GM21717 (cell line): ENCODE results near the gene LRRC8B.
"Not testable (repeated sequence)": the region's sequence is repeated elsewhere in the genome, so short reads cannot be mapped to it uniquely, and the experiment has no call there.

Source experiments
- ATAC-seq: cut with Tn5 transposase; IDR thresholded peaks from one replicate; pipeline ENCODE4 v1.9.1; 2021; ENCODE audit warnings: mild to moderate bottlenecking, moderate library complexity; ENCODE audit not compliant: unreplicated experiment

LRRC8B gene

DNA sequence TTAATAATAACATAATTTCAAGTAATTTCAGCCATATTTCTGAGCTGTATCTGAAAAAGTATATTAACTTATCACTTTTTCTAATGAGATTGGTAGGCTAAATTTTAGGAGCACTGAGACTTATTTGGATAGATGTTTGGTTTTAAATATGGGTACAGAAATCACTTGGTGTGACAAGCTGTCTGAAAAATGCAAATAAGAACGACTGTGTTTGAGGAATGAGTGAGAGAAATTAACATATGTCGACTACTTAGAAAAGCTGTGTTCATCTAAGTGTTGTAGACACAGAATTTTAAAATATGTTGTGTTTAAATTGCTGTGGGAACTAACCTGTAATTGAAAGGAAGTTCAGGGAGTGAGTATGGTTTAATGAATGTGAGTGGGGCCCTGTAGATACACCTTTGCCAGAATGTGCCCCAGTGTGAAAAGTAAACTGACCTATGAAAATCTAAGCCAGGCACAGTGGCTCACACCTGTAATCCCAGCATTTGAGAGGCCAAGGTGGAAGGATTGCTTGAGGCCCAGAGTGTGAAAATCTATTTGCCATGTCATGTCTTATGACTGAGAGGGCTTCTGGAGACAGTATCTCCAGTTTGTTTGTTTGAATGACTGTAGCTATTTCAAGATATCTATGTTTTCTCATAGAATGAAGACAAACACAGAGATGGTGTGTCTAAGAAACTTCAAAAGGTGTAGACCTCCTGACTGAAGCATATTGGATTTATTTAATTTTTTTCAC, 54.5 kb downstream of the LRRC8B start:
- no peak for ATAC-seq

DNA sequence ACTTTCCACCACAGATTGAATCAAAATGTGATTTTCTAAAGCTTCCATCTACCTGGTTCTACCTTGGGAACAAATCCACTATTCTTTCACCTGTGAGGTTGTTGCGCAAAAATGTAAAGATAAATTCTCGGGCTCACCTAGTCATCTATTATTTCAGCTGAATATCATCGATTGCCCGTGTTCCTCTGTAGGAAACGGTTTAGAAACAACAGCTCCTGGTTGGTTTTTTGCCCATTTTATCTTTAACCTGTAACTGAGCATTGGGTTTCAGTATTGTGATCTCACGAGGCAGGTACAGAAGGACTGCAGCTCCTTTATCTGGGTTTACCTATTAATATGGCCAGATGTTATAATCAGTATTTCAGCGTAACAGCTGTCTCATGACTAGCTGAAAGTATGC, 55.4 kb downstream of the LRRC8B start:
- no peak for ATAC-seq

DNA sequence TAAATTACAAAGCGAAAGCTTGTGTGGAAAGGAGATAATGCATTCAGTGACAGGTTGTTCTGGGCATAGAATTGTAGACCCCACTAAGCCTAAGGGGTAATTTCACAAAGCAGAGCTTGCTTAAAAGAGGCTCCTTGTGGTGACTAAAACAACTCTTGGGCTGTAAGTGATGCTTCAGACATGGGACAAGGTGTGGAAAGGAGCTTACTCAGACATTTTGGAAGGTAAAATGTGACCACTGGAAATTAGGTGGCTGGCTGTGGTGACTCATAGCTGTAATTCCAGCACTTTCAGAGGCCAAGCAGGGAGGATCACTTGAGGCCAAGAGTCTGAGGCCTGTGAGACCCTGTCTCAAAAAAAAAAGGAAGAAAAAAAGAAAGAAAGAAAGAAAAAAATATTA, 57.2 kb downstream of the LRRC8B start:
- no peak for ATAC-seq

DNA sequence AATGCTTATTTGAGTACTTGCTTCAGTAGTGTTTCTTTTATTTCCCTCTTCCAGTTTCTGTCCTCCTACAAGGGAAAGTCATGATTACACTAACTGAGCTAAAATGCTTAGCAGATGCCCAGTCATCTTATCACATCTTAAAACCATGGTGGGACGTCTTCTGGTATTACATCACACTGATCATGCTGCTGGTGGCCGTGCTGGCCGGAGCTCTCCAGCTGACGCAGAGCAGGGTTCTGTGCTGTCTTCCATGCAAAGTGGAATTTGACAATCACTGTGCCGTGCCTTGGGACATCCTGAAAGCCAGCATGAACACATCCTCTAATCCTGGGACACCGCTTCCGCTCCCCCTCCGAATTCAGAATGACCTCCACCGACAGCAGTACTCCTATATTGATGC, 57.9 kb downstream of the LRRC8B start:
- no peak for ATAC-seq

DNA sequence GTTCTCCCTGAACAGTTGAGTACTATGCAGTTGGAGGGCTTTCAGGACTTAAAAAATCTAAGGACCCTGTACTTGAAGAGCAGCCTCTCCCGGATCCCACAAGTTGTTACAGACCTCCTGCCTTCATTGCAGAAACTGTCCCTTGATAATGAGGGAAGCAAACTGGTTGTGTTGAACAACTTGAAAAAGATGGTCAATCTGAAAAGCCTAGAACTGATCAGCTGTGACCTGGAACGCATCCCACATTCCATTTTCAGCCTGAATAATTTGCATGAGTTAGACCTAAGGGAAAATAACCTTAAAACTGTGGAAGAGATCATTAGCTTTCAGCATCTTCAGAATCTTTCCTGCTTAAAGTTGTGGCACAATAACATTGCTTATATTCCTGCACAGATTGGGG, 59.6 kb downstream of the LRRC8B start:
- ATAC-seq: no peak

DNA sequence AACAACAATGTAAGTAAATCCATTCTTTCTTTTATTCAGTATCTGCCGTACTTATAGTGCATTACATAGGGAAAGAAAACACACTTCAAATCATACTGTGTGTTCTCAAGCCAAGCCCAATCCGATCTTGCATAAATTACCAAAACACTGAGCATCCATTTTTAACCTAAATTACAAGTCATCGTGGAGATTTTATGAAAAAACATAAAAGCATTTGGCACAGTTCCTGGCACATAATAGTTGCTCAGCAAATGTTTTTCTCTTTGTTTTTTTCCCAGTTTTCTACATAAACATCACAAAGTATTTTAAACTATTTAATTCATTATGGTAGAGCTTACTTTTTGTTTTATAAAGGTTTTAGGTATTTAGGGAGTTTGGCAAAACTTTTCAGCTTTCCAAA, 60.2 kb downstream of the LRRC8B start:
- no peak for ATAC-seq

DNA sequence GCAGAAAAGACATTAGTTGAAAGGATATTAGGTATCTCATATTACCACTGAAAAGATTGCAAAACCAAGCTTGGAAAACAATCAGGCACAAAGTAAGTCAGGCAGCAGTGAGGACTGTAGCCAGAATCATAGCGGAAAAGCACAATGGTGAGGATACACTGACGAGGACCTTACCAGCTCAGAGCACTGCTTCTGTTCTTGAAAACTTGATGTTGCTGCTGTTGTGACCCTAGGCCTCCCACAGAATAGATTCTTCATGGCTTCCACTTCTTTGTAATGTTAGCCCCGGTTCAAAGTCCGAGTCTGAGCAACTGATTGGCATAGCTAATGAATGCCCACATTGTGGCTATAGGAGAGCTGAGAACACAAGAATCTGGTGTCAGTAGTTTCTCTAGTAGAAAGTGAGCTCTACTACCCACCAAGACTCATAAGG, 63.1 kb downstream of the LRRC8B start:
- no peak for ATAC-seq

DNA sequence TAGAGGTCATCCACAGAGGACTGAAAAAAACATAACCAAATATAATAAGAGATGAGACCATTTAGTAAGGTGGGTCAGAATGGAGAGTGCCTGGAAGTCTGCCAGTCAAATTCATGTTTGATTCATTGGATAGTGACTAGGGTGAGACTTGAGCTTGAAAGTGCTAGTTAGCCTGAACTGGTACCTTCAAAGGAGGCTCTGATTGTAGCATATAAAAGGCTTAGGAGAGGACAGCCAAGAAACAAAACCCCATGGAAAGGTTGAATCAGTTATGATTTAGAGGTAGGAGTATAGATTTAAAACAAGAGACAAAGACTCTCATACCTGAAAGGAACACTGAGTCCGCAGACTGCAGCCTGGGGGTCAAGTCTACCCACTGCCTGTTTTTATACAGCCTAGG, 63.9 kb downstream of the LRRC8B start:
- ATAC-seq: no peak

DNA sequence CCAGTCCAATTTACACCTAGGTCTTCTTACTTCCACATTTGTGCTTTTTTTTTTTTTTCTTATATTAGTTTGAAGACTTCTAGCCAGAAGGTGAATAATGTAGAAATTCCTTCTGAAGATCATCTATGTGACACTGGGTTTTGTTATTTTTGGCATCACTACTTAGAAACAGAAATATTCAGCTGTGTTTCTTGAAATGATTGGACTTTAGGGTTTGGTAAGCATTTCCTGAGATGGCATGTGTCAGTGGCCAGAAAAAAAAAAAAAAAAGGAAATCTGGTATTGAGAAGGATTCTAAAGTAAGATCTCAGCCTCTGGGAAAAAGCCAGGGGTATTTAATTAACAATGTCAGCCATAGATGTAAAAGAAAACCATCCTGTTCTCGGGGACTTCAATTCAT, 64.9 kb downstream of the LRRC8B start:
- no peak for ATAC-seq

DNA sequence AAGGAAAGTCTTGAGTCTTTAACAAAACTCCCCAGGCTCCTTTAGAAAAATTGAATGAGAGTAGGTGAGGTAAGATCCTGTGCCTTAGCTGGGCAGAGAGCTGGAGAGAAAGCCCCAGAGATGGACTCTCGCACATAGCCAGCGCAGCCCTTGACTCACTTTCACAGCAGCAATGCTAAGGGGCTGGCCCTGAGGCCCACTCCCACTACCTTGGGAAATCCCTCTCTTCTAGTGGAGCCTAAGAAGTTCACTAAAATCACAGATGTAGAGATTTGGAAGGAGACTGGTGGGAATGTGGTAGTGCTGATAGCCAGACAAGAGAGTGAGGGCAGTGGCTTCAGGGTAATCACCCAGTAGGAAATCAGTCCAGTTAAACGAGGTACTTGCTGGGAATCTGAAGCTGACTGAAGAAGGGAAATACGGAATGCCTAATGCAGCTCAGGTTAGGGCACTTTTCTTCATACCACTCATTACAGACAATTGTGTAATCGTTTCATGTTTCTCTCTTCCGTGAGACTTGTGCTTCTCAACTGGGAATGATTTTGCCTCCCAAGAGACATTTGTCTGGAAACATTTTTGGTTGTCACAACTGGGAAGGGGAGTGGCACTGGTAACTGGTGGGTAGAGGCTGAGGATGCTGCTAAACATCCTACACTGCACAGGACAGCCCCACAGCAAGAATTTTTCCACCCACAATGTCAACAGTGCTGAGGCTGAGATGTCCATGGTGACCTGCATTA, 65.9 kb downstream of the LRRC8B start:
- no peak for ATAC-seq

DNA sequence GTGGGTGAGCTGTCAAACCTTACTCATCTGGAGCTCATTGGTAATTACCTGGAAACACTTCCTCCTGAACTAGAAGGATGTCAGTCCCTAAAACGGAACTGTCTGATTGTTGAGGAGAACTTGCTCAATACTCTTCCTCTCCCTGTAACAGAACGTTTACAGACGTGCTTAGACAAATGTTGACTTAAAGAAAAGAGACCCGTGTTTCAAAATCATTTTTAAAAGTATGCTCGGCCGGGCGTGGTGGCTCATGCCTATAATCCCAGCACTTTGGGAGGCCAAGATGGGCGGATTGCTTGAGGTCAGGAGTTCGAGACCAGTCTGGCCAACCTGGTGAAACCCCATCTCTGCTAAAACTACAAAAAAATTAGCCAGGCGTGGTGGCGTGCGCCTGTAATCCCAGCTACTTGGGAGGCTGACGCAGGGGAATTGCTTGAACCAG, 68.3 kb downstream of the LRRC8B start:
- not testable (repeated sequence) for ATAC-seq

DNA sequence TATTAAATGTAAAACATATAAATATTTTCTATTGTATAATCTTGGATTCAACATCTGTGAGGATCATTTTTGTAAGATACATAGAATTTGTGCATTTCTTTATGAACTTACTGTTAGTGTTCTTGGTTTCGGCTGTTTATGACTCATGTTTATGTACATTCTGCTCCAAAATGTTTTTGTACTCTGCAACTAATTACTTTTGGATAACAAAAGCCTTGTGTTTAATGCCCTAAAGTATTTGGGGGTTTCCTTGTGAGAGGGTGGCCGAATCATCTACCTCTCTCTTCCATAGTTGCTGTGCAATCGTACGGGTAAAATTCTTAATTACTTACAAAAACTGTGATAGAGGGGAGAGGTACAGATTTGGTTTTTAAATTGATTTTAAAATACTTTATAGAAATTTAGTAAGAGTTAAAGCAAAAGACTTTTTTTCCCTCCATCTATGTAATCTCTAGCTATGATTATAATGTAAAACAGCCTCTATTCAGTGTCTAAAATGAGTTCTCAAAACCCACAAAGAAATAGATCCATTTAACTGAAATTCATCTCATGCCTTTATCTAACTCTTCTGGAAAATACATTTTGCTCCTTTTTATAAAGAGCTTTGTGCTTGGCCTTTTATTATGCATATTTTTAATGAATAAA, 69.6 kb downstream of the LRRC8B start:
- no peak for ATAC-seq

DNA sequence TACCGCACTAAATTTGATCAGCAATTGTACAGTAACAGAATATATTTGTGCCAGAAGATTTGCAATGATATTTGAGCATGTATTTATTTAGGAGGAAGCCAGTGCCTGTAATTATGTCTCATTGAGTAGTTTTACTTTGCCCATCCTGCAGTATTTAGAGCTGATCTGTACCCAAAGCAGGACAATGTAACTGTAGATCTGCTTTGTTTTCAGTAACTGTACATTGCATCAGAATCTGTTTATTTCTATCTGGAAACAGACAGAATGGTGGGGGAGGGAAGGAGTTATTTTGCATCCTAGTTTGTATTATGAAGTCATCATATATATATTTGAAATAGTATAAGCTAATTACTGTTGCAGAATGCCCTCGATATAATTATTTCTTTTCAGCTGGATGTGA, 72.1 kb downstream of the LRRC8B start:
- ATAC-seq: no peak

DNA sequence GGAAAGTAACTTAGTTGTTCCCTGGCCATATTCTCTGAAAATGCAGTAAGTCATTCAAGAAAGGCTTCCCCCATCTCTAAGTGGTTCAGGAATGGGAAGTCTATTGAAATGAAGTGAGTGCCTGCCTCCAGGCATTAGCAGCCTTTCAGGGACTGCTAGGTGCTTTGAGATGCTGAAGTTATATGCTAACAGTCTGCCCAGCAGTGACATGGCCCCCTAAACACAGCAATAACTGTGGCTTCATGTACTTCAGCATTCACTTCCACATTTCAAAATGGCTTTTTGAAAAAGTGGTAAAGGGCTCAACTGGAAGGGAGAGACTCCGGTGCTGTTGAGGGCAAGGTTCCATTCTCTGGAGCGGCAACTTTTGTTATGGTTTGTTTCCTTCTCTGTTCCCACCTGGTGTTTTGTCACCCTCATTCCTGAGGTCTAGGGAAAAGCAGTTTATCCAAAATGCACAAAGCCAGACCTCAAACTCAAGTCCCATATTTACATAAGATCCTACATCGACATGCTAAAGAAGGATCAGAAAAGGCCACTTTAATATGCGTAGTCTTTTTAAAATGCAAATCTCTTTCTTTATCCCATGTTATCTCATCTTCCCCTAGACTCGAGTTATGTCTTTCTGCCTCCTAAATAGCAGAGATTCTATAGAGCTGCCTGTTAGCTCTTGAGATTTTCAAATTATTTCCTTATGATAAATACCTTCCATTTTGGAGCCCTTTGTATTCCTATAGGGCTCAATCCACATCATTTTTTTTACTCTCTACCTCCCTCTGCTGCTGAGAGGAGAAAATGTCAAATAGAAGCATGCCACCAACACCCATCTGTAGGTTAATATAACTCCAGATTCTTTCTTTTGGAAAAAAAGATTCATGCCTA, 74.1 kb downstream of the LRRC8B start:
- ATAC-seq: no peak

DNA sequence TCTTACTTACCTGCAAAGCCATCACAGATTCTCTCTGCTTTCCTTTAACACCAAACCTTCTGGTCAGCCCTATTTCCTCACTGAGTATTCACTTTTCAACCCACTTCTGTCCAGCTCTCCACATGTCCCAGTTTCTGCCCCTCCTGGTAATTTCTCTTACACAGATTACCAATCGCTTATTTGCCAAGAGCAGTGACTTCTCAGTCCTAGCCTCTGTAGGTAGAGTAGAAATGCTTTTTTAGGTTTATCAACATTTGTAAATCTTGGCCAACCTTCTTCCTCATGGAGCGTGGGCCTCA, 74.7 kb downstream of the LRRC8B start:
- ATAC-seq: no peak

DNA sequence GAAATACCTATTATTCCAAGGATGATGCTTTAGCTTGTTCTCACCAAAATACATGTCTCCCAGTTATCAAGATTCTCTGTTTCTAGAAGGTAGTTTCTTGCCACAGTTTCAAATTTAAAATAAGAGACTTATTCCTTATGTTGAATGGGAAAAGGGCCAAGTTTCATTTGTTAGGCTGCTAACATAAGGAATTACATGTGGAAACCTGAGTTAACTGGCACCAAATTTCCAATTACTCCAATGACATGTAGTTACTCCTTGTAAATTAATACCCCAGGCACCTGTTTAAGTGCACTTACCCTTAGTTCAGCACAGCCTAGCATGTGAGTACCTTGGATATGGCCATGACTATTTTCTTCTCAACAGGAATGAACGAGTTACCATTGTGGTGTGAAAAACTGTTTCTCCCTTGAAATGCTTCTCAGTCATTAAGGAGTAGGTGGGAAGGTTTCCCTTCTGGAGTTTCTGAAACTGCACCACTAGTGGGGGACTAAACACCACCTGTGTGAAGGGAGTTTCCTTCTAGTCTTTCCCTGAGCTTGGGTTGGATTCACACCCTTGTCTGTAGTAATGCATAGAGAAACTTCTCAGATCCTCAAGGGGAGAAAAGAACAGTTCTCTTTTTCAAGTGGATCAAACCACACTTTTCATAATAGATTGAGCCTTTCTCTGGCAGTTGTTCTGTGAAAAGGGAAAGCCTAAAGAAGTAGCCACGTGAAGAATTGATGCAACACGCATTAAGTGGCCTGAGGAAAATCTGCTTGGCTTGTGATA, 76.0 kb downstream of the LRRC8B start:
- ATAC-seq: no peak

DNA sequence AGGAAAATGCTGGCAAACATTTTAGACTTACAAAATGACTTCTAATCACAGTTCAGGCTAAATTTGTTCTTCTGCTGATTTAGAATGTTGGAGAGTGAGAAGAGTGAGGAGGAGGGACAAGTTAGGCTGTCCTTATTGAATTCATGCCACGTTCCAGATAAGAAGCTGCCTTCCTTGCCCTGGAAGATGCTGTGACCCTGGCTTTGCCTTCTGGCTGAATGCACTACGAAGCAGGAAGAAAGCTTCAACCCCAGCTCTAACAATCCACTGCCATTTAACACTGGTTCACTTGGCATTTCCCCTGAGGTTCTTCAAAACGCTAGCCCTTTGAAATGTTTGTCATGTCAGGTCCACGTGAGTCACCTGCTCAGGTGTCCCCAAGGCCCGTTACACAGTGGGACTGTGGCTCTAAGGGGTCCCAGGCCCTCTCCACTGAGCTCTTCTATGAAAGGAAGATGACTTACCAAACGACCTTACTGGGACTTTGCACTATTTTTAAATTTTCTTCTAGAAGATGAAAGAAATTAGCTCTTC, 78.3 kb downstream of the LRRC8B start:
- ATAC-seq: no peak

DNA sequence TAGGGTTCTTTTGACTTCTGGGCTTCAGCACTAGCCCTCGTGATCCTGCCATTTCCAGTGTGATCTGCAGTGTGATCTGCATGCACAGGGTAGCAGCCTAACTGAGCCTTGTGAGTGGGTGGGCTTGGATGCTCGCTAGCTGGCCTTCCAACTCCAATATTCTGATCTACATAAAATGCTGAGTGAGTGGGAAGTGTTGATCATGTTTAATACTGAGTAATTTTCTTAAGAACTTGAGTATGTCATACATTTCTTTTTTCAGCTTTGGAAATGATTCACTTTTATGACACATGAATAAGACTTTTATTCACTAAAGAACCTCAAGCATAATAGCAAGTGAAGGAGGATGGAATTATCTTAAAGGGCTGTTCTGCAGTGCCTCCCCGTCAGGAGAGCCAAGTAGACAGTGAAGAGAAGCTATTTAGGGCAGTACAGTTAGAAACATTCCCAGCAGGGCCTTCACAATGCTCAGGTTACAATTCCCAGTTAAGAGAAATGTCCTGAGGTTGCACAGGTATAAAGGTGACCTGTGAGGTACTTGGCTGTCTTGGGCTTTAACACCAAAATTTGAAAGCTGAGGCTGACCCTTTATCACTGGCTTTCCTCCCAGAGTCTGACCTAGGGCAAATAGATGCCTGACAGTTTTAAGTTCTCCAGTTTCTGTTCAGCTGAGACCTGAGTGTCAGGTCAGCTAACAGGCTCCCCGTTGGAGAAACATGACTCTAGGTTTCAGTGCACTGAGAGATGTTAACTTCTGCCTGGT, 79.2 kb downstream of the LRRC8B start:
- ATAC-seq: no peak

DNA sequence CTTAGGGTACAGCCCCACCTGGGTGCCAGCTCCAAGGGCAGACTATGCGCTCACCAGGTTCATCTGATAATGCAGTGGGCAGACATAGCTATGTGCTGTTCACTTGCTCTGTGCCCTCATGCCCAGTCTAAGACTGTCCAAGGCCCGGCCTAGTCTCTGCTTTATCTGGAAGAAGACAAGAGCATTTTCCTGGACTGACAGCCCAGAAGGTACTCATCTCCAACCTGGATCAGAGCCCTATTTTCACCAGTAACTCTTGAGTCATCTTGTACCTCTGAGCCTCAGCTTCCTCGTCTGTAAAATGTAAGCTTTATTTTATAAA, 79.7 kb downstream of the LRRC8B start:
- ATAC-seq: no peak

DNA sequence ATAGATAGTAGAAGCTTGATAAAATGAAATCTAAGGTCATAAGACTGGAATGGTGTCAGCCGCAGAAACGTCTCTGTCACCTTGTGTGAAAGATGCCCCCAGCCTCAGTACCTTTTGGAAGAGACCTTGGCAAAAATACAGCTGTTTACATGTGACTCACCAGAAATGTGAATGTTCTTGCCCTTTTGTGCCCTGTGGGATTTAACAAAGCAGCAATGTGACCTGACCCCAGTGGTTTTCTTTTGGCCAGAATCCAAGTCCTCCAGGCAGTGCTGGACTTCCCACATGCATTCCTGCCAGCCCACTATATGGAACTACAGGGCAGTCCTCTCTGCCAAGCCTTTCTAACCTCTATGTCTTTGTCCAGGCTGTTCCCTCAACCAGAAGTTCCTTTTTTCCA, 81.1 kb downstream of the LRRC8B start:
- no peak for ATAC-seq
